Upper lobe of left lung (tissue), 6 donors: ENCODE results near the gene TMEM217. TPM values are rescaled to one million over a fixed set of nuclear protein-coding genes. Genes with fewer than 3 reads are reported as not detected.
A peak's percentile ranks its signal among the peaks of the same experiment; 100 is the strongest.

Source experiments
- ATAC-seq, 2 donors: fragments of 200-7000 bp; cut with Tn5 transposase; one replicate each; pipeline ENCODE4 v1.9.1; 2022; ENCODE audit warnings: mild to moderate bottlenecking in 2 of 2, moderate library complexity in 2 of 2; ENCODE audit not compliant: low FRiP score in 2 of 2
- DNase-seq, 2 donors: peaks; one replicate each; pipeline ENCODE4 v3.0.0-alpha.2; 2019 to 2020
- H3K27ac ChIP-seq, 4 donors: fragments of 200-600 bp; sonication (generic); one replicate each; pipeline ENCODE4 v1.5.1; 2016 to 2019
- H3K27me3 ChIP-seq, 4 donors: fragments of 200-600 bp; sonication (generic); one replicate each; pipeline ENCODE4 v1.5.1; 2017 to 2019
- H3K36me3 ChIP-seq, 4 donors: fragments of 200-600 bp; sonication (generic); one replicate each; pipeline ENCODE4 v1.5.1; 2016 to 2019
- H3K4me1 ChIP-seq, 4 donors: fragments of 200-600 bp; sonication (generic); one replicate each; pipeline ENCODE4 v1.5.1; 2018 to 2019
- H3K4me3 ChIP-seq, 4 donors: fragments of 200-600 bp; sonication (generic); one replicate each; pipeline ENCODE4 v1.5.1; 2017 to 2019; ENCODE audit warnings: mild to moderate bottlenecking in 2 of 4, moderate library complexity in 1 of 4
- H3K9me3 ChIP-seq, 4 donors: fragments of 200-600 bp; sonication (generic); one replicate each; pipeline ENCODE4 v1.5.1; 2018 to 2019
- EP300 ChIP-seq, 4 donors: sonication (generic); formaldehyde crosslinking; IDR thresholded peaks; one replicate each; pipeline ENCODE4 v1.5.1; 2017; ENCODE audit warnings: antibody characterized with exemption in 4 of 4, control low read depth in 2 of 4
- POLR2A ChIP-seq, 4 donors: fragments of 450-650 bp; IDR thresholded peaks; one replicate each; pipeline ENCODE4 v1.5.1; 2016 to 2017; ENCODE audit warnings: antibody characterized with exemption in 4 of 4, mild to moderate bottlenecking in 2 of 4
- POLR2AphosphoS5 ChIP-seq, 2 donors: sonication (generic); formaldehyde crosslinking; IDR thresholded peaks; one replicate each; pipeline ENCODE4 v1.5.1; 2017; ENCODE audit warnings: antibody characterized with exemption in 2 of 2
- WGBS, 2 donors: methylation state at CpG; one replicate each; pipeline ENCODE4 v1.1.5; 2017 to 2018; 5-methylcytosine and 5-hydroxymethylcytosine counted together
- total RNA-seq, 6 donors: library from RNA; depleted of rRNA in 4 of 6; stranded (reverse); fragments of >200 nt in 4 of 6; gene quantifications; one replicate each; pipeline versions ENCODE4 v1.1.0 to v1.2.1, GENCODE V29; 2016 to 2021
- TF ChIP-seq, protein P1 (sequence below), 6 experiments: fragments of 450-650 bp in 4 of 6; fragments of 200-600 bp in 2 of 6; sonication (generic) in 2 of 6; IDR thresholded peaks; one replicate each; pipeline ENCODE4 v1.5.1; 2016 to 2019; ENCODE audit warnings: antibody characterized with exemption in 6 of 6
- donor health status: DM: no; HTN: no; CAD: no; lungs with moderate emphysema.
- donor health status: DM: no; HTN: yes; CAD: no; lungs with severe emphysema.

The TMEM217 gene
- total RNA-seq, 6 donors from 2014 or later: 0.67 to 3.4 (median 1.1) TPM

DNA sequence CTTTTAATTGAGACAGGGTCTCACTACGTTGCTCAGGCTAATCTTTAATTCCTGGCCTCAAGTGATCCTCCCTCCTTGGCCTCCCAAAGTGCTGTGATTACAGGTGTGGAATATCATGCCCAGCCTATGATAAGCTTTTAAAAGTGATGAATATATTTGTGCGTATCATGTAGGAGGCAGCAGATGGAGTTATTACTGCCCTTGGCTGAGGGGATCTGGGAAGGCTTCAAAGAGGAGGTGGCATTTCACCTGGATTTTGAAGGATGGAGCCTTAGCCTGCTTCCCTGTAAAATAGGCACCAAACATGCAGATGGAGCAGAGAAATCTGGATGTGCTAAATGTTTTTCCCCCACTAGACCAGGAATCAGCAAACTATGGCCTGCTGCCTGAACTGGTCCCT lies 77.9 kb downstream of the TMEM217 start:
- ATAC-seq (no peak), DNase-seq (no peak)
- WGBS, 2 donors: 95 to 100% methylated on average over 2 of the region's 2 CpGs
- Histone ChIP-seq H3K27me3 (no peaks in the 10 kb centered on the region), H3K36me3 (peaks cover 2 to 11% (median 9%) of the 10 kb centered on the region in 4 donors), H3K4me3 (no peak overlapping the region), H3K27ac (no peak overlapping the region), H3K9me3 (no peaks in the 10 kb centered on the region), H3K4me1 (peaks cover 12 to 28% (median 16%) of the 10 kb centered on the region in 4 donors)
- TF ChIP-seq, protein P1, sequence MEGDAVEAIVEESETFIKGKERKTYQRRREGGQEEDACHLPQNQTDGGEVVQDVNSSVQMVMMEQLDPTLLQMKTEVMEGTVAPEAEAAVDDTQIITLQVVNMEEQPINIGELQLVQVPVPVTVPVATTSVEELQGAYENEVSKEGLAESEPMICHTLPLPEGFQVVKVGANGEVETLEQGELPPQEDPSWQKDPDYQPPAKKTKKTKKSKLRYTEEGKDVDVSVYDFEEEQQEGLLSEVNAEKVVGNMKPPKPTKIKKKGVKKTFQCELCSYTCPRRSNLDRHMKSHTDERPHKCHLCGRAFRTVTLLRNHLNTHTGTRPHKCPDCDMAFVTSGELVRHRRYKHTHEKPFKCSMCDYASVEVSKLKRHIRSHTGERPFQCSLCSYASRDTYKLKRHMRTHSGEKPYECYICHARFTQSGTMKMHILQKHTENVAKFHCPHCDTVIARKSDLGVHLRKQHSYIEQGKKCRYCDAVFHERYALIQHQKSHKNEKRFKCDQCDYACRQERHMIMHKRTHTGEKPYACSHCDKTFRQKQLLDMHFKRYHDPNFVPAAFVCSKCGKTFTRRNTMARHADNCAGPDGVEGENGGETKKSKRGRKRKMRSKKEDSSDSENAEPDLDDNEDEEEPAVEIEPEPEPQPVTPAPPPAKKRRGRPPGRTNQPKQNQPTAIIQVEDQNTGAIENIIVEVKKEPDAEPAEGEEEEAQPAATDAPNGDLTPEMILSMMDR (IDR thresholded peaks at IDR 0.05): no peak
- TF ChIP-seq POLR2AphosphoS5 (IDR thresholded peaks at IDR 0.05) (no peak), EP300 (IDR thresholded peaks at IDR 0.05) (no peak), POLR2A (IDR thresholded peaks at IDR 0.05) (no peak)

DNA sequence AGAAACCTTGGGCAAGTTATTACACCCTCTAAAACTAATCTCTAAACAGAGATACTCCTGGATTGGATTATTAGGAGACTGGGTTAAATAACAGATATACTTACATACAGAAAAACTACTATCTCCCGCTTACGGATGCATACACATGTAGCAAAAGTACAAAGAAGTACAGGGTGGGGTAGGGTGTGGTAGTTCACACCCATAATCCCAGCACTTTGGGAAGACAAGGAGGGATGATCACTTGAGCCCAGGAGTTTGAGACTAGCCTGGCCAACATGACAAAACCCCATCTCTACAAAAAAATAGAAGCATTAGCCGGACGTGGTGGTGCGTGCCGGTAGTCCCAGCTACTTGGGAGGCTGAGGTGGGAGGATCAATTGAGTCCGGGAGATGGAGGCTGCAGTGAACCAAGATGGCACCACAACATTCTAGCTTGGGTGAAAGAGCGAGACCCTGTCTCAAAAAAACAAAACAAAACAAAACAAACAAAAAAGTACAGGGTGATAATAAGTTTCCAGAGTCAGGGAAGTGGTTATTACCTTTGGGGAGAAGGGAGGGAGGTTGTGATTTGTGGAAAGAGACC lies 79.9 kb downstream of the TMEM217 start:
- Histone ChIP-seq H3K36me3 (peaks cover 21 to 32% (median 28%) of the 10 kb centered on the region in 4 donors), H3K27ac (peak overlapping the region in 1 of 4 donors; percentile 53), H3K4me3 (no peak overlapping the region), H3K9me3 (no peaks in the 10 kb centered on the region), H3K4me1 (peaks cover 15 to 41% (median 26%) of the 10 kb centered on the region in 4 donors), H3K27me3 (no peaks in the 10 kb centered on the region)
- 90 to 96% methylated on average over 8 of the region's 8 CpGs for WGBS, 2 donors
- no peak for ATAC-seq
- TF ChIP-seq, protein P1 (IDR thresholded peaks at IDR 0.05): no peak
- TF ChIP-seq POLR2AphosphoS5 (IDR thresholded peaks at IDR 0.05): no peak
- no peak for TF ChIP-seq EP300 (IDR thresholded peaks at IDR 0.05)
- TF ChIP-seq POLR2A (IDR thresholded peaks at IDR 0.05): no peak
- no peak for DNase-seq

DNA sequence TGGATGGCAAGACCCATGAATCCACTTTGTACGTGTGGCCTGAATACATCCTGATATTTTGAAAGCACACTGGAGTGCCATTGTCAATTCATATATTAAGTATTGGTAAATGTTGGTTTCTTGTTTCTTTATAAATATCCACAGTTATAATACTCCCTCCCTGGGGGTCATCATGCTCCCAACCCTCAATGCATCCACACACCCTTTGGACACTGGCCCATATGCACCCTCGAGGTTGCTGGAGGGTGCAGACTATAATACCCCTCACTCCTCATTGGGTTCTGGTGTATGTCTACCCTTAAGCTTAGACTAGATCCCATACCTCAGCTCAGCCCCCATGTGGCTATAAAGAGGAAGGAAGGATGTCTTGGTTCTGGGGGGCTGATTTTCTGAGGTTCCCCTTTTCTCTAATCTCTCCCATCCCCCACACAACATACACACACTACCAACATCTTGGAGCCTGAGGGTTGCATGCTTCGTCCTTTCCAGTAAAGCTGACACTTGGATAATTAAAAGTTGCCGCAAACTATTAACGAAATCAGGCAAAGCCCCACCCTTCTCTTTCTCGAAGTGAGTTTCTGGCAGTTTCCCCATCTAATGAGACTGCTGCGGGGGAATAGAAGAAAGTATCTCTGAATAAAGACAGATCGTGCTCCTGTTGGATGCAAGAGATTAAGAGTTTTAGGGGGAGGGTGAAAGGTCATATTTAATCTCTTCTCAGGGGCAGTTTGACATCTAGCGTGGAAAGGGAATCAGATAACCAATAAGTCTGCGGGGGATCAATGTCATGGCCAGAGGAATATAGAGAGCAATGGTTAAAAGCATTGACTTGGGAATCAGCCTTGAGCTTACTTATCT lies 80.6 kb downstream of the TMEM217 start:
- no peak overlapping the region for H3K4me3 ChIP-seq
- H3K27me3 ChIP-seq: no peaks in the 10 kb centered on the region
- H3K9me3 ChIP-seq: no peaks in the 10 kb centered on the region
- H3K4me1 ChIP-seq: peaks cover 15 to 41% (median 27%) of the 10 kb centered on the region in 4 donors
- TF ChIP-seq POLR2AphosphoS5 (IDR thresholded peaks at IDR 0.05): no peak
- TF ChIP-seq, protein P1 (IDR thresholded peaks at IDR 0.05): no peak
- TF ChIP-seq EP300 (IDR thresholded peaks at IDR 0.05): peak in 1 of 4 donors; percentile 14
- TF ChIP-seq POLR2A (IDR thresholded peaks at IDR 0.05): no peak
- DNase-seq: no peak
- 55 to 76% methylated on average over 10 of the region's 10 CpGs for WGBS, 2 donors
- H3K36me3 ChIP-seq: peaks cover 25 to 38% (median 35%) of the 10 kb centered on the region in 4 donors
- peak overlapping the region in 2 of 4 donors; percentile 9 to 53 for H3K27ac ChIP-seq
- ATAC-seq: peak in 1 of 2 donors; percentile 35

DNA sequence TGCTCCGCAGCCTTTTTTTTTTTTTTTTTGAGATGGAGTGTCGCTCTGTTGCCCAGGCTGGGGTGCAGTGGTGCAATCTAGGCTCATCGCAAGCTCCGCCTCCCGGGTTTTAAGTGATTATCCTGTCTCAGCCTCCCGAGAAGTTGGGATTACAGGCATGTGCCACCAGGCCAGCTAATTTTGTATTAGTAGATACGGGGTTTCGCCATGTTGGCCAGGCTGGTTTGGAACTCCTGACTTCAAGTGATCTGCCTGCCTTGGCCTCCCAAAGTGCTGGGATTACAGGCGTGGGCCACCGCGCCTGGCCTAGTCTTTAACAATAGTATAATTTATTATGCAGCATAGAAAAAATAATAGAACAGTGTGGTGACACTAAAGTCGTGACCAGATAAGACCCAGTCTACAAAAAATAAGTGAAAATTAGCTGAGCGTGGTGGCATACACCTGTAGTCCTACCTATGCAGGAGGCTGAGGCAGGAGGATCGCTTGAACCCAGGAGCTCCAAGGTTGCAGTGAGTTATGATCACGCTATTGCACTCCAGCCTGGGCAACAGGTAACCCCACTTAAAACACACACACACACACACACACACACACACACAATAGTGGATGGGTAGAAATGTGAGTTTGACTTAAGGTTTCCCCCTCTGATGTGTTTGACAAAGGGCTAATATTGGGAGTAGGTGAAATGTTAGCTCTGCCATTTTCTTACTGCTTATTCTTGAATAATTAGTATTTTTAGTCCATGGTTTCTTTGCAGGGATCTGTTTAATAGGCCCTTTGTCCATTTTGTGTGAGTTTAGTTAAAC lies 81.5 kb downstream of the TMEM217 start:
- no peak for ATAC-seq
- TF ChIP-seq POLR2A (IDR thresholded peaks at IDR 0.05): no peak
- no peak for TF ChIP-seq EP300 (IDR thresholded peaks at IDR 0.05)
- no peak for TF ChIP-seq POLR2AphosphoS5 (IDR thresholded peaks at IDR 0.05)
- TF ChIP-seq, protein P1 (IDR thresholded peaks at IDR 0.05): no peak
- peaks cover 14 to 45% (median 30%) of the 10 kb centered on the region in 4 donors for H3K4me1 ChIP-seq

More for the DNA sequence above, 81.5 kb downstream of the TMEM217 start:
- peaks cover 25 to 38% (median 36%) of the 10 kb centered on the region in 4 donors for H3K36me3 ChIP-seq
- H3K9me3 ChIP-seq: no peaks in the 10 kb centered on the region
- no peak for DNase-seq
- no peak overlapping the region for H3K4me3 ChIP-seq
- peak overlapping the region in 3 of 4 donors; percentile 4 to 53 (median 9) for H3K27ac ChIP-seq
- 85 to 93% methylated on average over 14 to 15 of the region's 15 CpGs for WGBS, 2 donors
- no peaks in the 10 kb centered on the region for H3K27me3 ChIP-seq
